Keratinocyte (primary cell): ENCODE data around the gene ACTN1. TPM values are rescaled to one million over a fixed set of nuclear protein-coding genes. Genes with fewer than 3 reads are reported as not detected.

ENCODE experiments used
- DNase-seq: peaks from one replicate; pipeline ENCODE4 v3.0.0-alpha.2; 2011; ENCODE audit warnings: low read depth, missing footprints, low spot score
- FAIRE-seq: peaks from 2 replicates; lab custom pipeline; 2011; peaks lifted over from hg19 to GRCh38; lab: Jason Lieb, UNC
- H2AFZ ChIP-seq: 2 replicates; pipeline ENCODE4 v1.6.0; 2012; ENCODE audit warnings: low read length, control low read depth, inconsistent platforms; ENCODE audit not compliant: control insufficient read depth
- H3K27ac ChIP-seq: 2 replicates; pipeline ENCODE4 v1.5.1; 2011; ENCODE audit warnings: low read length; ENCODE audit not compliant: control insufficient read depth, insufficient read depth
- H3K27me3 ChIP-seq: 3 replicates; pipeline ENCODE4 v1.6.0; 2011; ENCODE audit warnings: low read length; ENCODE audit not compliant: control insufficient read depth, insufficient read depth; ENCODE audit errors: extremely low read depth
- H3K36me3 ChIP-seq, 2 experiments: 2 replicates in 1 of 2; 3 replicates in 1 of 2; pipeline ENCODE4 v1.5.1; 2011; ENCODE audit warnings: low read length in 2 of 2, mild to moderate bottlenecking in 1 of 2; ENCODE audit not compliant: control insufficient read depth in 2 of 2, insufficient read depth in 2 of 2; ENCODE audit errors: extremely low read depth in 1 of 2
- H3K4me1 ChIP-seq: 3 replicates; pipeline ENCODE4 v1.5.1; 2011; ENCODE audit warnings: low read length; ENCODE audit not compliant: control insufficient read depth, insufficient read depth; ENCODE audit errors: extremely low read depth
- H3K4me2 ChIP-seq: 3 replicates; pipeline ENCODE4 v1.6.0; 2011; ENCODE audit warnings: low read depth, low read length; ENCODE audit not compliant: control insufficient read depth, insufficient read depth; ENCODE audit errors: extremely low read depth
- H3K4me3 ChIP-seq, 3 experiments: fragments of 200-600 bp in 1 of 3; sonication (generic) in 1 of 3; 2 replicates in 2 of 3; 3 replicates in 1 of 3; pipeline ENCODE4 v1.5.1; 2011 to 2016; ENCODE audit warnings: low read length in 3 of 3, mild to moderate bottlenecking in 3 of 3, control low read depth in 2 of 3, inconsistent platforms in 1 of 3, low read depth in 1 of 3, mixed read lengths in 1 of 3, mixed run types in 1 of 3, moderate library complexity in 1 of 3; ENCODE audit not compliant: control insufficient read depth in 2 of 3, insufficient read depth in 2 of 3; ENCODE audit errors: extremely low read depth in 1 of 3
- H3K79me2 ChIP-seq: 2 replicates; pipeline ENCODE4 v1.6.0; 2012; ENCODE audit warnings: low read length; ENCODE audit not compliant: control insufficient read depth, insufficient read depth
- H3K9ac ChIP-seq: 3 replicates; pipeline ENCODE4 v1.6.0; 2011; ENCODE audit warnings: low read length; ENCODE audit not compliant: control insufficient read depth, insufficient read depth; ENCODE audit errors: extremely low read depth
- H3K9me1 ChIP-seq: 3 replicates; pipeline ENCODE4 v1.6.0; 2011; ENCODE audit warnings: low read length; ENCODE audit not compliant: control insufficient read depth, insufficient read depth; ENCODE audit errors: extremely low read depth
- H3K9me3 ChIP-seq: 2 replicates; pipeline ENCODE4 v1.5.1; 2012; ENCODE audit warnings: low read depth, low read length; ENCODE audit not compliant: control insufficient read depth
- H4K20me1 ChIP-seq: 3 replicates; pipeline ENCODE4 v1.6.0; 2011; ENCODE audit warnings: low read length; ENCODE audit not compliant: control insufficient read depth, insufficient read depth; ENCODE audit errors: extremely low read depth
- CTCF ChIP-seq, 3 experiments: IDR thresholded peaks in 1 of 3; conservative IDR thresholded peaks in 1 of 3; optimal IDR thresholded peaks in 1 of 3; 2 replicates in 2 of 3; 3 replicates in 1 of 3; pipeline versions ENCODE3 to v1.5.1; 2011; ENCODE audit warnings: low read length in 3 of 3, mild to moderate bottlenecking in 3 of 3, moderate library complexity in 2 of 3, control low read depth in 1 of 3, inconsistent platforms in 1 of 3; ENCODE audit not compliant: insufficient read depth in 2 of 3; ENCODE audit errors: extremely low read depth in 1 of 3
- EZH2 ChIP-seq: IDR thresholded peaks from one replicate; pipeline ENCODE4 v1.6.1; 2012; ENCODE audit warnings: inconsistent platforms, mild to moderate bottlenecking, low read length, moderate library complexity
- dilution Hi-C: fragments of 300-500 bp; cut with MboI; formaldehyde crosslinking; loops from one replicate; pipeline ENCODE4 v1.7.0; 2020; ENCODE audit warnings: low sequenced_read_pairs; ENCODE audit not compliant: extremely low pct_ligation_motif_present
- polyA plus RNA-seq, 5 experiments: library from polyadenylated mRNA; depleted of rRNA in 3 of 5; stranded (reverse) in 3 of 5; stranded (forward) in 1 of 5; unstranded in 1 of 5; fragments of >200 nt; gene quantifications; 1 replicate in 1 of 5; 2 replicates in 3 of 5; 3 replicates in 1 of 5; pipeline versions ENCODE4 v1.2.1 to v1.2.3, GENCODE V29; 2011 to 2012; ENCODE audit warnings: missing spikeins in 2 of 5, low read depth in 1 of 5, low replicate concordance in 1 of 5

ACTN1 gene
- polyA plus RNA-seq, 1 donor (not counting 4 experiments of a cell fraction or from before 2014, with no cell fraction given) = 558 TPM

GRCh38 chr14:68846466-68846865, 132.6 kb downstream of the ACTN1 start:
- Histone ChIP-seq H3K9ac (no peak overlapping the region), H3K4me1 (peaks cover 2% of the 10 kb centered on the region), H3K4me3 (no peak overlapping the region), H3K36me3 (peaks cover 0 to 1% of the 10 kb centered on the region in 2 experiments), H3K79me2 (no peaks in the 10 kb centered on the region), H3K4me2 (no peak overlapping the region), H2AFZ (no peak overlapping the region), H4K20me1 (no peaks in the 10 kb centered on the region), H3K9me3 (no peaks in the 10 kb centered on the region), H3K27me3 (no peaks in the 10 kb centered on the region), H3K9me1 (no peaks in the 10 kb centered on the region), H3K27ac (no peak overlapping the region)
- dilution Hi-C loops = no loop called here
- no peak for TF ChIP-seq EZH2
- no peak for TF ChIP-seq CTCF (optimal IDR thresholded peaks at IDR 0.05 in 1 of 3, IDR thresholded peaks at IDR 0.05 in 1 of 3, conservative IDR thresholded peaks at IDR 0.05 in 1 of 3; ENCODE audit: extremely low read depth in 1 of 3, insufficient read depth in 2 of 3, low read length in 3 of 3)
- DNase-seq = no peak
- FAIRE-seq = no peak

GRCh38 chr14:68844210-68844545, 134.9 kb downstream of the ACTN1 start:
- Histone ChIP-seq H2AFZ (no peak overlapping the region), H3K9ac (no peak overlapping the region), H3K4me3 (no peak overlapping the region), H3K9me1 (no peaks in the 10 kb centered on the region), H4K20me1 (no peaks in the 10 kb centered on the region), H3K9me3 (no peaks in the 10 kb centered on the region), H3K4me2 (peak overlapping the region; percentile 71), H3K4me1 (peaks cover 12% of the 10 kb centered on the region), H3K27me3 (no peaks in the 10 kb centered on the region), H3K36me3 (peaks cover 0 to 1% of the 10 kb centered on the region in 2 experiments), H3K27ac (no peak overlapping the region), H3K79me2 (no peaks in the 10 kb centered on the region)
- DNase-seq (no peak), FAIRE-seq (no peak)
- TF ChIP-seq EZH2 (no peak), CTCF (optimal IDR thresholded peaks at IDR 0.05 in 1 of 3, IDR thresholded peaks at IDR 0.05 in 1 of 3, conservative IDR thresholded peaks at IDR 0.05 in 1 of 3; ENCODE audit: extremely low read depth in 1 of 3, insufficient read depth in 2 of 3, low read length in 3 of 3) (no peak)
- dilution Hi-C loops = no loop called here
